GM13976 (cell line): ENCODE data around the gene C5orf15.
"Not testable (repeated sequence)": the region's sequence is repeated elsewhere in the genome, so short reads cannot be mapped to it uniquely, and the experiment has no call there.

Experiments
- DNase-seq: peaks from one replicate; pipeline ENCODE4 v3.0.0; 2012; ENCODE audit warnings: low spot score
- CTCF ChIP-seq: IDR thresholded peaks from 2 replicates; pipeline ENCODE4 v1.5.1; 2012; ENCODE audit warnings: borderline replicate concordance, mild to moderate bottlenecking; ENCODE audit not compliant: insufficient read depth; ENCODE audit errors: extremely low read depth, missing control alignments, control extremely low read depth
- in situ Hi-C: fragments of 300-500 bp; cut with MboI; formaldehyde crosslinking; loops from one replicate; pipeline ENCODE4 v1.12.0; 2022; ENCODE audit warnings: low sequenced_read_pairs, mixed read lengths, inconsistent platforms; ENCODE audit not compliant: unreplicated experiment

C5orf15 gene

GRCh38 chr5:133936651-133937015, 31.8 kb downstream of the C5orf15 start:
- no peak for TF ChIP-seq CTCF
- in situ Hi-C loops = no loop called here
- no peak for DNase-seq

- in situ Hi-C loops, DNase-seq: not testable (repeated sequence)
Measured at GRCh38 chr5:133935991-133936650, 32.3 kb downstream of the C5orf15 start.

- TF ChIP-seq CTCF = no peak
- in situ Hi-C loops = no loop called here
- no peak for DNase-seq
Measured at GRCh38 chr5:133935667-133935940, 32.8 kb downstream of the C5orf15 start.

GRCh38 chr5:133934822-133935666, 33.4 kb downstream of the C5orf15 start:
- in situ Hi-C loops = no loop called here
- no peak for TF ChIP-seq CTCF
- DNase-seq = no peak

- in situ Hi-C loops = no loop called here
- no peak for TF ChIP-seq CTCF
- DNase-seq = no peak
Measured at GRCh38 chr5:133934311-133934710, 34.1 kb downstream of the C5orf15 start.

GRCh38 chr5:133933670-133934295, 34.6 kb downstream of the C5orf15 start:
- TF ChIP-seq CTCF = no peak
- no peak for DNase-seq
- in situ Hi-C loops = no loop called here

- no peak for DNase-seq
- in situ Hi-C loops = no loop called here
- no peak for TF ChIP-seq CTCF
Measured at GRCh38 chr5:133933169-133933509, 35.3 kb downstream of the C5orf15 start.
